ENCODE measurements around the gene MYO6.

The MYO6 gene

GRCh38 chr6:75770844-75771243 lies 21.8 kb downstream of the MYO6 start:
- no peak for DNase-seq

GRCh38 chr6:75775219-75775618 lies 26.2 kb downstream of the MYO6 start:
- no peak for DNase-seq

- no peak for DNase-seq
These were observed 27.4 kb downstream of the MYO6 start for GRCh38 chr6:75776461-75776860.

GRCh38 chr6:75778757-75779156 lies 29.7 kb downstream of the MYO6 start:
- no peak for DNase-seq

- DNase-seq, result no peak
These were observed 37.1 kb downstream of the MYO6 start for GRCh38 chr6:75786152-75786551.

- no peak for DNase-seq
These were observed 39.9 kb downstream of the MYO6 start for GRCh38 chr6:75788894-75789293.

GRCh38 chr6:75791881-75792280 lies 42.8 kb downstream of the MYO6 start:
- no peak for DNase-seq

GRCh38 chr6:75794351-75794846 lies 45.4 kb downstream of the MYO6 start:
- no peak for DNase-seq

GRCh38 chr6:75794954-75795739 lies 46.1 kb downstream of the MYO6 start:
- DNase-seq, result no peak

GRCh38 chr6:75796723-75797122 lies 47.7 kb downstream of the MYO6 start:
- DNase-seq, result no peak

GRCh38 chr6:75800133-75800532 lies 51.1 kb downstream of the MYO6 start:
- no peak for DNase-seq

- no peak for DNase-seq
These were observed 51.9 kb downstream of the MYO6 start for GRCh38 chr6:75800708-75801505.

GRCh38 chr6:75802366-75802765 lies 53.3 kb downstream of the MYO6 start:
- DNase-seq, result no peak

- no peak for DNase-seq
These were observed 59.5 kb downstream of the MYO6 start for GRCh38 chr6:75808507-75808906.

- no peak for DNase-seq
These were observed 63.5 kb downstream of the MYO6 start for GRCh38 chr6:75812560-75812959.

GRCh38 chr6:75813476-75814250 lies 64.6 kb downstream of the MYO6 start:
- no peak for DNase-seq

GRCh38 chr6:75815756-75816155 lies 66.7 kb downstream of the MYO6 start:
- no peak for DNase-seq

GRCh38 chr6:75818098-75818855 lies 69.2 kb downstream of the MYO6 start:
- no peak for DNase-seq

- DNase-seq, result no peak
These were observed 70.9 kb downstream of the MYO6 start for GRCh38 chr6:75819776-75820487.

- no peak for DNase-seq
These were observed 75.1 kb downstream of the MYO6 start for GRCh38 chr6:75824160-75824559.

- no peak for DNase-seq
These were observed 78.1 kb downstream of the MYO6 start for GRCh38 chr6:75827163-75827562.
